ENCODE results near the gene LHFPL5. TPM values are rescaled to one million over a fixed set of nuclear protein-coding genes. Genes with fewer than 3 reads are reported as not detected.

The LHFPL5 gene
- total RNA-seq, 2 experiments from 2014 or later: not detected

DNA sequence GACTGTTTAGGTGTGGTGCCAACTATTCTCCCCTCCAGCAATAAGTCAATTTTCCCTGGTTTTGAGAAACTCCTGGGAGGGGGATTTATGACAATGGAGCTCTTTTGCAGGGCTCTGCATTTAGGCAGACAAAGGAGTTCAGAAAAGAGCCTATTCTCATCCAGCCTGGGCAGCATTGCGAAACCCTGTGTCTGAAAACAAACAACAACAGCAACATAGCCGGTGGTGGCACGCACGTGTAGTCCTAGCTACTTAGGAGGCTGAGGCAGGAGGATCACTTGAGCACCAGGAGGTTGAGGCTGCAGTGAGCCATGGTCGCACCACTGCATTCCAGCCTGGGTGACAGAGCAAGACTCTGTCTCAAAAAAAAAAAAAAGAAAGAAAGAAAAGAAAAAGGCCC lies 14.5 kb upstream of the LHFPL5 start:
- no TSS peak for BruUV-seq (replicated peaks)
- Histone ChIP-seq H3K79me2 (ENCODE audit: insufficient read depth, low read depth, low read length) (no peaks in the 10 kb centered on the region), H4K20me1 (ENCODE audit: insufficient read depth, low read length) (no peaks in the 10 kb centered on the region), H3K4me1 (ENCODE audit: insufficient read depth, low read length, poor library complexity, severe bottlenecking) (no peaks in the 10 kb centered on the region), H3K9me2 (ENCODE audit: insufficient read depth, low read length) (no peaks in the 10 kb centered on the region), H2AFZ (ENCODE audit: low read length) (no peak overlapping the region), H3K4me2 (ENCODE audit: low read length) (no peak overlapping the region), H3K9me3 (ENCODE audit: low read length) (no peaks in the 10 kb centered on the region), H3K4me3 (ENCODE audit: low read depth, low read length, poor library complexity, severe bottlenecking) (no peak overlapping the region), H3K27ac (ENCODE audit: low read depth, low read length, poor library complexity, severe bottlenecking) (no peak overlapping the region), H3K36me3 (ENCODE audit: insufficient read depth, low read length) (no peaks in the 10 kb centered on the region)
- no peak for DNase-seq (ENCODE audit: low spot score)
- ChIA-PET CTCF (ENCODE audit: unreplicated experiment) (no interaction called here), POLR2A (interaction anchor here (0.6 kb wide), 1 partner anchor 693 kb away, joined by 3 read pairs; no protein-coding TSS in a partner anchor)
- TF ChIP-seq EZH2phosphoT487 (IDR thresholded peaks at IDR 0.05; ENCODE audit: borderline replicate concordance, low read depth, low read length): no peak
- TF ChIP-seq, protein P1, sequence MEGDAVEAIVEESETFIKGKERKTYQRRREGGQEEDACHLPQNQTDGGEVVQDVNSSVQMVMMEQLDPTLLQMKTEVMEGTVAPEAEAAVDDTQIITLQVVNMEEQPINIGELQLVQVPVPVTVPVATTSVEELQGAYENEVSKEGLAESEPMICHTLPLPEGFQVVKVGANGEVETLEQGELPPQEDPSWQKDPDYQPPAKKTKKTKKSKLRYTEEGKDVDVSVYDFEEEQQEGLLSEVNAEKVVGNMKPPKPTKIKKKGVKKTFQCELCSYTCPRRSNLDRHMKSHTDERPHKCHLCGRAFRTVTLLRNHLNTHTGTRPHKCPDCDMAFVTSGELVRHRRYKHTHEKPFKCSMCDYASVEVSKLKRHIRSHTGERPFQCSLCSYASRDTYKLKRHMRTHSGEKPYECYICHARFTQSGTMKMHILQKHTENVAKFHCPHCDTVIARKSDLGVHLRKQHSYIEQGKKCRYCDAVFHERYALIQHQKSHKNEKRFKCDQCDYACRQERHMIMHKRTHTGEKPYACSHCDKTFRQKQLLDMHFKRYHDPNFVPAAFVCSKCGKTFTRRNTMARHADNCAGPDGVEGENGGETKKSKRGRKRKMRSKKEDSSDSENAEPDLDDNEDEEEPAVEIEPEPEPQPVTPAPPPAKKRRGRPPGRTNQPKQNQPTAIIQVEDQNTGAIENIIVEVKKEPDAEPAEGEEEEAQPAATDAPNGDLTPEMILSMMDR (conservative IDR thresholded peaks at IDR 0.05; ENCODE audit: low read length): no peak
- intact Hi-C loops (cut with micrococcal nuclease; ENCODE audit: unreplicated experiment): no loop called here

DNA sequence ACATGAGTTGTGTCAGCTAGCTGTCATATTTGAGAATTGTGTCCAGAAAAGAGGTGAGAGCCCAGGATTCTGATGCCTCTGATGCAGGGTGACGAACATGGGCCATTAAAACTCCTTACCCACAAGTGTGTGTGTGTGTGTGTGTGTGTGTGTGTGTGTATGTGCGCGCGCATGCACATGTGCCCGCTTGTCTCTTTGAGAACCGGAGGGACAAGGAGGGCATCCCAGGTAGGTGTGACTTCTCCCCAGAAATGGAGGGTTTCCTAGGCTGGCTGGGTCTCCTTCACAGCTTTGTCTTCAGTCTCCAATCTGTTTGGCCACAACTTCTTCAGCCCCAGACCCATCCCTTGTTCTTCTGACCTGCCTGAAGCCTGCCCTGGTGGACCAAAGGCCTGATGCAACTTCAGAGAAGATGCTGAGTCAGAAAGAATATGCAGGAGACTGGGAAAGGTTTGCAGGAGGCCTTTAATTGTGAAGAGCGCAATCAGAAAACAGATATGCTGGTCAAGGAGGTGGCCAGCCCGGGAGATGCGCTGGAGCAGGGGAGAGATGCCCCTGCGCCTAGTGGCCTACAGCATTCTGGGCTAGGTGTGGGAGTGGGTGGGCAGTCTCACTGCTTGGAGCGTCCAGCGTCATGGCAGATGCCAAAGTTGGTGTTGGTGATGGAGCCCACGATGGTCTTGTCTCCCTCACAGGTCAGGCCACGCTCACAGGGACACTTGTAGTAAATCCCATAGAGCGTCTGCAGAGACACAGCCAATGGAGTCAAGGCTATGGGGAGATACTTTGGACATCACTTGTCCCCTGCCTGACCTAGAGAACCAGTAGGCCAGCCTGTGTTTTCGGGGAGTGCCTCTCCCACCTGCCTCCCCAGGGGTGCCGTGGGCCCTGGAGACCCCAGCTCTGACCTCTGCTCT lies 10.4 kb upstream of the LHFPL5 start:
- CTCF ChIA-PET (ENCODE audit: unreplicated experiment): no interaction called here
- intact Hi-C loops (cut with micrococcal nuclease; ENCODE audit: unreplicated experiment): no loop called here
- POLR2A ChIA-PET: no interaction called here
- no peak overlapping the region for H2AFZ ChIP-seq (ENCODE audit: low read length)
- no peak overlapping the region for H3K4me3 ChIP-seq (ENCODE audit: low read depth, low read length, poor library complexity, severe bottlenecking)
- no peaks in the 10 kb centered on the region for H3K9me2 ChIP-seq (ENCODE audit: insufficient read depth, low read length)
- H4K20me1 ChIP-seq (ENCODE audit: insufficient read depth, low read length): no peaks in the 10 kb centered on the region
- no peaks in the 10 kb centered on the region for H3K36me3 ChIP-seq (ENCODE audit: insufficient read depth, low read length)
- no peak overlapping the region for H3K27ac ChIP-seq (ENCODE audit: low read depth, low read length, poor library complexity, severe bottlenecking)
- H3K4me1 ChIP-seq (ENCODE audit: insufficient read depth, low read length, poor library complexity, severe bottlenecking): no peaks in the 10 kb centered on the region
- no peak for DNase-seq (ENCODE audit: low spot score)
- no peaks in the 10 kb centered on the region for H3K9me3 ChIP-seq (ENCODE audit: low read length)
- BruUV-seq (replicated peaks): no TSS peak
- H3K4me2 ChIP-seq (ENCODE audit: low read length): no peak overlapping the region
- no peak for TF ChIP-seq EZH2phosphoT487 (IDR thresholded peaks at IDR 0.05; ENCODE audit: borderline replicate concordance, low read depth, low read length)
- TF ChIP-seq, protein P1 (conservative IDR thresholded peaks at IDR 0.05; ENCODE audit: low read length): no peak
- H3K79me2 ChIP-seq (ENCODE audit: insufficient read depth, low read depth, low read length): no peaks in the 10 kb centered on the region

All from OCI-LY7 (cell line).